ENCODE results near the gene PIGS. TPM values are rescaled to one million over a fixed set of nuclear protein-coding genes. Genes with fewer than 3 reads are reported as not detected.

The PIGS gene
- total and polyA plus RNA-seq, 2 donors (not counting 1 experiment from before 2014, with no cell fraction given) = 53.7 to 68.4 TPM

- no peak overlapping the region for H3K4me3 ChIP-seq (replicated peaks in 1 of 4; ENCODE audit: control extremely low read depth in 1 of 4, insufficient read depth in 1 of 4, low read depth in 3 of 4, low read length in 4 of 4)
These were observed 32.9 kb downstream of the PIGS start for GRCh38 chr17:28538296-28538895.

GRCh38 chr17:28537219-28537610 lies 34.1 kb downstream of the PIGS start:
- no peak overlapping the region for H3K9ac ChIP-seq (ENCODE audit: insufficient read depth, low read length)
- H2AFZ ChIP-seq (ENCODE audit: low read length) = no peak overlapping the region
- no peaks in the 10 kb centered on the region for H4K20me1 ChIP-seq (ENCODE audit: control insufficient read depth, extremely low read depth, insufficient read depth, low read length)
- TF ChIP-seq CTCF (conservative IDR thresholded peaks at IDR 0.05 in 1 of 2, IDR thresholded peaks at IDR 0.05 in 1 of 2; ENCODE audit: low read depth in 1 of 2, low read length in 2 of 2) = no peak
- no peak for TF ChIP-seq EZH2 (IDR thresholded peaks at IDR 0.05; ENCODE audit: low read length, missing control alignments)
- H3K4me2 ChIP-seq (ENCODE audit: extremely low read depth, insufficient read depth, low read length) = no peak overlapping the region
- no peak overlapping the region for H3K4me3 ChIP-seq (replicated peaks in 1 of 4; ENCODE audit: control extremely low read depth in 1 of 4, insufficient read depth in 1 of 4, low read depth in 3 of 4, low read length in 4 of 4)
- no peak for DNase-seq (ENCODE audit: low read depth in 2 of 2)
- H3K4me1 ChIP-seq (ENCODE audit: control insufficient read depth, extremely low read depth, insufficient read depth, low read length) = no peaks in the 10 kb centered on the region
- H3K36me3 ChIP-seq (ENCODE audit: control insufficient read depth, insufficient read depth, low read length) = no peaks in the 10 kb centered on the region
- no peaks in the 10 kb centered on the region for H3K9me3 ChIP-seq (ENCODE audit: control insufficient read depth, insufficient read depth, low read depth, low read length)
- H3K79me2 ChIP-seq (ENCODE audit: control insufficient read depth, insufficient read depth, low read length) = no peaks in the 10 kb centered on the region
- no peak overlapping the region for H3K27ac ChIP-seq (ENCODE audit: insufficient read depth, low read length)
- peaks cover 11% of the 10 kb centered on the region for H3K27me3 ChIP-seq (ENCODE audit: control insufficient read depth, insufficient read depth, low read length)

More at GRCh38 chr17:28538296-28538895, 32.9 kb downstream of the PIGS start:
- no peak for DNase-seq (ENCODE audit: low read depth in 2 of 2)
- peaks cover 11% of the 10 kb centered on the region for H3K27me3 ChIP-seq (ENCODE audit: control insufficient read depth, insufficient read depth, low read length)
- TF ChIP-seq CTCF (conservative IDR thresholded peaks at IDR 0.05 in 1 of 2, IDR thresholded peaks at IDR 0.05 in 1 of 2; ENCODE audit: low read depth in 1 of 2, low read length in 2 of 2) (no peak), EZH2 (IDR thresholded peaks at IDR 0.05; ENCODE audit: low read length, missing control alignments) (no peak)
- no peaks in the 10 kb centered on the region for H3K9me3 ChIP-seq (ENCODE audit: control insufficient read depth, insufficient read depth, low read depth, low read length)
- H3K36me3 ChIP-seq (ENCODE audit: control insufficient read depth, insufficient read depth, low read length) = no peaks in the 10 kb centered on the region
- H3K4me1 ChIP-seq (ENCODE audit: control insufficient read depth, extremely low read depth, insufficient read depth, low read length) = no peaks in the 10 kb centered on the region
- H3K9ac ChIP-seq (ENCODE audit: insufficient read depth, low read length) = no peak overlapping the region
- no peaks in the 10 kb centered on the region for H4K20me1 ChIP-seq (ENCODE audit: control insufficient read depth, extremely low read depth, insufficient read depth, low read length)
- H2AFZ ChIP-seq (ENCODE audit: low read length) = no peak overlapping the region
- H3K27ac ChIP-seq (ENCODE audit: insufficient read depth, low read length) = no peak overlapping the region
- no peak overlapping the region for H3K4me2 ChIP-seq (ENCODE audit: extremely low read depth, insufficient read depth, low read length)
- no peaks in the 10 kb centered on the region for H3K79me2 ChIP-seq (ENCODE audit: control insufficient read depth, insufficient read depth, low read length)

- Histone ChIP-seq H3K9ac (ENCODE audit: insufficient read depth, low read length) (no peak overlapping the region), H3K27ac (ENCODE audit: insufficient read depth, low read length) (no peak overlapping the region), H3K4me3 (replicated peaks in 1 of 4; ENCODE audit: control extremely low read depth in 1 of 4, insufficient read depth in 1 of 4, low read depth in 3 of 4, low read length in 4 of 4) (no peak overlapping the region), H3K4me1 (ENCODE audit: control insufficient read depth, extremely low read depth, insufficient read depth, low read length) (no peaks in the 10 kb centered on the region), H3K9me3 (ENCODE audit: control insufficient read depth, insufficient read depth, low read depth, low read length) (no peaks in the 10 kb centered on the region), H3K79me2 (ENCODE audit: control insufficient read depth, insufficient read depth, low read length) (no peaks in the 10 kb centered on the region), H4K20me1 (ENCODE audit: control insufficient read depth, extremely low read depth, insufficient read depth, low read length) (no peaks in the 10 kb centered on the region), H3K27me3 (ENCODE audit: control insufficient read depth, insufficient read depth, low read length) (peaks cover 11% of the 10 kb centered on the region), H3K4me2 (ENCODE audit: extremely low read depth, insufficient read depth, low read length) (no peak overlapping the region), H2AFZ (ENCODE audit: low read length) (no peak overlapping the region), H3K36me3 (ENCODE audit: control insufficient read depth, insufficient read depth, low read length) (no peaks in the 10 kb centered on the region)
- TF ChIP-seq CTCF (conservative IDR thresholded peaks at IDR 0.05 in 1 of 2, IDR thresholded peaks at IDR 0.05 in 1 of 2; ENCODE audit: low read depth in 1 of 2, low read length in 2 of 2) (no peak), EZH2 (IDR thresholded peaks at IDR 0.05; ENCODE audit: low read length, missing control alignments) (no peak)
- DNase-seq (ENCODE audit: low read depth in 2 of 2) = no peak
These were observed 34.6 kb downstream of the PIGS start for GRCh38 chr17:28536532-28537218.
